Spleen (tissue), 11 donors: ENCODE data around the gene DPP3. TPM values are rescaled to one million over a fixed set of nuclear protein-coding genes. Genes with fewer than 3 reads are reported as not detected.
A peak's percentile ranks its signal among the peaks of the same experiment; 100 is the strongest.

Experiments used
- DNase-seq: peaks from one replicate; pipeline ENCODE4 v3.0.0-alpha.2; 2020
- H3K27ac ChIP-seq, 8 donors: fragments of 200-600 bp; sonication (generic) in 7 of 8; 1 replicate in 4 of 8; 2 replicates in 4 of 8; pipeline versions ENCODE4 v1.5.0 to v1.8.0; 2016 to 2021; ENCODE audit warnings: inconsistent platforms in 4 of 8, mild to moderate bottlenecking in 4 of 8, moderate library complexity in 1 of 8
- H3K27me3 ChIP-seq, 7 donors: fragments of 200-600 bp; sonication (generic) in 6 of 7; replicated peaks in 1 of 7; 1 replicate in 4 of 7; 2 replicates in 3 of 7; pipeline versions ENCODE4 v1.5.0 to v1.8.0; 2016 to 2021; ENCODE audit warnings: inconsistent platforms in 3 of 7, mild to moderate bottlenecking in 1 of 7
- H3K36me3 ChIP-seq, 6 donors: fragments of 200-600 bp; sonication (generic) in 5 of 6; 1 replicate in 4 of 6; 2 replicates in 2 of 6; pipeline versions ENCODE4 v1.5.0 to v1.8.0; 2016 to 2021; ENCODE audit warnings: inconsistent platforms in 2 of 6
- H3K4me1 ChIP-seq, 6 donors: fragments of 200-600 bp; sonication (generic) in 5 of 6; 1 replicate in 3 of 6; 2 replicates in 3 of 6; pipeline versions ENCODE4 v1.5.0 to v1.8.0; 2016 to 2021; ENCODE audit warnings: inconsistent platforms in 3 of 6
- H3K4me3 ChIP-seq, 8 donors: fragments of 200-600 bp; sonication (generic) in 7 of 8; 1 replicate in 4 of 8; 2 replicates in 4 of 8; pipeline versions ENCODE4 v1.5.0 to v1.8.0; 2016 to 2021; ENCODE audit warnings: inconsistent platforms in 4 of 8, mild to moderate bottlenecking in 4 of 8, moderate library complexity in 2 of 8
- H3K9me3 ChIP-seq, 8 donors: fragments of 200-600 bp; sonication (generic) in 7 of 8; 1 replicate in 4 of 8; 2 replicates in 4 of 8; pipeline versions ENCODE4 v1.5.0 to v1.8.0; 2016 to 2021; ENCODE audit warnings: inconsistent platforms in 4 of 8
- POLR2A ChIP-seq, 3 donors: fragments of 450-650 bp; IDR thresholded peaks; one replicate each; pipeline ENCODE4 v1.5.1; 2017; ENCODE audit warnings: antibody characterized with exemption in 3 of 3, mild to moderate bottlenecking in 1 of 3
- POLR2AphosphoS5 ChIP-seq, 3 donors: sonication (generic); formaldehyde crosslinking; IDR thresholded peaks; one replicate each; pipeline ENCODE4 v1.5.1; 2017; ENCODE audit warnings: antibody characterized with exemption in 3 of 3
- WGBS, 5 donors: extraction: QIAGEN DNeasy Blood & Tissue Kit in 3 of 5; methylation state at CpG; one replicate each; pipeline versions ENCODE4 v1.1.5 to v1.1.7; 2013 to 2018; 5-methylcytosine and 5-hydroxymethylcytosine counted together
- intact Hi-C: fragments of 100-400 bp; cut with DNase I; formaldehyde crosslinking; loops from one replicate; pipeline ENCODE4 v1.15.0; 2023; ENCODE audit warnings: low total_unique reads
- polyA plus RNA-seq, 3 donors: library from polyadenylated mRNA; stranded (reverse); fragments of 200-250 nt; gene quantifications; one replicate each; pipeline ENCODE4 v1.2.1, GENCODE V29; 2013
- total RNA-seq, 7 donors: library from RNA; depleted of rRNA in 3 of 7; stranded (reverse); fragments of >200 nt in 3 of 7; fragmentation: NEBNext Ultra II Directional in 4 of 7; extraction: Animal tissue kit (Norgen Biotek cat#: 25700) in 4 of 7; gene quantifications; one replicate each; pipeline versions ENCODE4 v1.1.0 to v1.2.1, GENCODE V29; 2016 to 2021
- TF ChIP-seq, protein P1 (sequence below), 11 experiments: fragments of 200-600 bp in 7 of 11; fragments of 450-650 bp in 4 of 11; sonication (generic) in 4 of 11; IDR thresholded peaks in 8 of 11; conservative IDR thresholded peaks in 3 of 11; 1 replicate in 7 of 11; 2 replicates in 4 of 11; pipeline versions ENCODE4 v1.4.0 to v1.8.0; 2016 to 2021; ENCODE audit warnings: antibody characterized with exemption in 11 of 11, inconsistent platforms in 4 of 11, mild to moderate bottlenecking in 1 of 11
- donor health status: healthy with polysubstance abuse.
- donor health status: DM: no; HTN: no; CAD: no; lungs with moderate emphysema.
- donor health status: DM: no; HTN: no; CAD: no.
- donor health status: Bipolar disorder and iron deficiency.
- donor health status: healthy.
- donor health status: DM: no; HTN: no; CAD: no.
- donor health status: DM: yes; HTN: yes; CAD: no.

Gene DPP3
- total and polyA plus RNA-seq, 10 donors = 17.9 to 35.5 (median 23.7) TPM

DNA sequence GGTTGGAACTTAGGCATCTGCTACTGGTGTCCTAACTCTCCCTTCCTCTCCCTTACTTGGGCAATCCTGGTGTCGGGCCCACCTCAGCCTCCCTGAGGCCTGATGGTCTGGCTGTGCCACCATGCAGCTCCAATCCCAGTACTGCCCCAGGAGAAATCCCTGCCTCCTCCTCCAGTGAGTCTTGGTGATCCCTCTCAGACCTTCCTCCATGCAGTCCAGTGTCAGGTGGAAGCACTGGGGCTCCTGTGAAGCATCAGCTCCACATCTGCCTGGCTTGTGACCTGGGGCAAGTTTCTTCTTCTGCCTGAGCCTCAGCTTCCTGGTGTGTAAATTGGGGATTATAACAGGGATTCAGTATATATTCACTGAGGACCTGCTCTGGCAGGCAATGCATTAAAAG is 15.3 kb upstream of the DPP3 start:
- Histone ChIP-seq H3K36me3 (no peaks in the 10 kb centered on the region), H3K4me1 (peaks cover 10 to 49% (median 39%) of the 10 kb centered on the region in 6 donors), H3K4me3 (peak overlapping the region in 1 of 8 donors; percentile 84), H3K27me3 (no peaks in the 10 kb centered on the region), H3K27ac (peak overlapping the region in 4 of 8 donors; percentile 73 to 89 (median 84)), H3K9me3 (peaks cover 0 to 5% (median 1%) of the 10 kb centered on the region in 8 donors)
- no peak for DNase-seq
- TF ChIP-seq, protein P1, sequence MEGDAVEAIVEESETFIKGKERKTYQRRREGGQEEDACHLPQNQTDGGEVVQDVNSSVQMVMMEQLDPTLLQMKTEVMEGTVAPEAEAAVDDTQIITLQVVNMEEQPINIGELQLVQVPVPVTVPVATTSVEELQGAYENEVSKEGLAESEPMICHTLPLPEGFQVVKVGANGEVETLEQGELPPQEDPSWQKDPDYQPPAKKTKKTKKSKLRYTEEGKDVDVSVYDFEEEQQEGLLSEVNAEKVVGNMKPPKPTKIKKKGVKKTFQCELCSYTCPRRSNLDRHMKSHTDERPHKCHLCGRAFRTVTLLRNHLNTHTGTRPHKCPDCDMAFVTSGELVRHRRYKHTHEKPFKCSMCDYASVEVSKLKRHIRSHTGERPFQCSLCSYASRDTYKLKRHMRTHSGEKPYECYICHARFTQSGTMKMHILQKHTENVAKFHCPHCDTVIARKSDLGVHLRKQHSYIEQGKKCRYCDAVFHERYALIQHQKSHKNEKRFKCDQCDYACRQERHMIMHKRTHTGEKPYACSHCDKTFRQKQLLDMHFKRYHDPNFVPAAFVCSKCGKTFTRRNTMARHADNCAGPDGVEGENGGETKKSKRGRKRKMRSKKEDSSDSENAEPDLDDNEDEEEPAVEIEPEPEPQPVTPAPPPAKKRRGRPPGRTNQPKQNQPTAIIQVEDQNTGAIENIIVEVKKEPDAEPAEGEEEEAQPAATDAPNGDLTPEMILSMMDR (IDR thresholded peaks at IDR 0.05 in 8 of 11, conservative IDR thresholded peaks at IDR 0.05 in 3 of 11) = no peak
- TF ChIP-seq POLR2A (IDR thresholded peaks at IDR 0.05) = no peak
- no peak for TF ChIP-seq POLR2AphosphoS5 (IDR thresholded peaks at IDR 0.05)
- WGBS, 5 donors = 57 to 92% (median 82%) methylated on average over 1 of the region's 1 CpG
- intact Hi-C loops = no loop called here

DNA sequence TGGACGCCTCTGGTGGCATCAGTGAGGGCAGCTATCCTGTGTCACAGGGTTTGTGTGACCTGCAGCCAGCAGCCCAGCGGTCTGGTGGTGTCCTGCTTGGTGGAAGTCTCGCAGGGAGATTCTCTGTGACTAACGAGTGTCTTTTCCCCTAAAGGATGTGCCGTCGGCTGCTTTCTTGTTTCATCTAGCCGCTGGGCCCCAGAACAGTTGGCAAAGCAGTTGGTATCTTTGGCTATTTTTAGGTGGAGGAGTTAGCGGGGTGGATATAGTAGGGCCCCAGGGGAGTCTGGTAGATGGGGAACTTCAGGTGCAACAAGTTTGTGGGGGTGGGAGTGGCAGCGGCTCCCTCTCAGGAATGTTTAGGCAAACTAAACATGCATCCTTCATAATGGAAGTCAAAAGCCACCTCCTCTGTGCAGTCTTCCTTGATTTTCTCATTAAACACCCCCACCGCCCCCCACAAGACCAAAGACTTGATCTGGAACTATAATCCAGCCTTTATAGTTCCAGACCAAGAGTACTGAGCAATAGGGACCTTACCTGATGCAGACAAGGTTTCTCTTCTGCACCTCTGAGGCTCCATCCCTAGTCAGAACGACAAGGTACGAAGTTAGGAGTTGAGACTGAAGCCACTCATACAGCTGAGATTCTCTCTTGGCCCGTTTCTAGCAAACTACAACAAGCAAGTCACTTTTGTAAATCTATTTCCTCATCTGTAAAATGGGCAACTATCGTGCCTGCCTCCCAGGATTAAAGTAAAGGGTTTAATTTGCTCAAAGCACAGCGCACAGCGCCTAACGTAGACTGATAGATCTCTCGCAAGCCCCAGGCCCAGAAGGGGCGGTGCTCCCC is 14.6 kb upstream of the DPP3 start:
- WGBS, 5 donors = 29 to 52% (median 41%) methylated on average over 19 of the region's 19 CpGs
- Histone ChIP-seq H3K36me3 (no peaks in the 10 kb centered on the region), H3K27me3 (no peaks in the 10 kb centered on the region), H3K4me1 (peaks cover 10 to 54% (median 41%) of the 10 kb centered on the region in 6 donors), H3K27ac (peak overlapping the region in 7 of 8 donors; percentile 46 to 89 (median 80)), H3K4me3 (peak overlapping the region; percentile 33 to 84 (median 60)), H3K9me3 (peaks cover 0 to 5% (median 1%) of the 10 kb centered on the region in 8 donors)
- intact Hi-C loops = no loop called here
- DNase-seq = no peak
- no peak for TF ChIP-seq POLR2A (IDR thresholded peaks at IDR 0.05)
- TF ChIP-seq, protein P1 (IDR thresholded peaks at IDR 0.05 in 8 of 11, conservative IDR thresholded peaks at IDR 0.05 in 3 of 11) = no peak
- TF ChIP-seq POLR2AphosphoS5 (IDR thresholded peaks at IDR 0.05) = no peak

DNA sequence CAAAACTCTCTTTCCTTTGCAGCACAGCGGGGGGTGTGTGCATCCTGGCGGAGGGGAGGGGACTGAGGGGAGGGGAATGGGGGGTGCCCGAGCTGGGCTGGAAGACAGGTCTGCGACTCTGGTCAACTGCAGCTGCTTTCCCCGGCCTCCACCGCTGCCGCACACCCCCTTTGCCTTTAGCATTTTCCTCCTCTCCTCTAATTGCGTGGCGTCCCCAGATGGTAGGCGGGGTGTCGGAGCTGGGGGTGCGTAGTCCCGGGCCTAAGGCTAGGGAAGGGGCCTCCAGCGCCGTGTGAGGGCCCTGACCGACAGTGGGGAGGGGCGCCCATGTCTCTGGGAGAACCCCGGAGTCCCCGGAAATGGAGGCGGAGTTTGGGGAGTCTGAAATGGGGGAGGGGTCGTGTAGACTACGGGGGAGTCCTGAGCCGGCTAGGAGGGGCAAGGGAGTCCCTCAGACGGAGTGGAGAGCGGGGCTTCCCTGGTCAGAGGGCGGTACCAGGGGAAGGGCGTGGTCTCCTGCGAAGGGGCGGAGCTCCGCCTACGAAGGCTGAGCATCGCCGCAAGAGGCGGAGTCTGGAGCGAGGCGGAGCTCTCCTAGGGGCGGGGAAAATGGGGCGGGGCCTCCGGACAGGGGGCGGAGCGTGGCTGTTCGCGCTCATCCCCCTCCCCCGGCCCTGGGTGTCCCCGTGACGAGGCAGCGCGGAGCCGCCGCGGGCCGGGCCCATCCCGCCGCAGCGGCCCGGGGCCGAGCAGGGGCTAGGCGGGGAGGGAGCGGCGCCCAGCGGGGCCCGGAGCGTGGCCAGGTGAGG is 13.8 kb upstream of the DPP3 start, which contains the start of gene PELI3:
TSS of gene PELI3 (plus strand) at position 681 of the 809 bp plus-strand sequence. CDS start 1,224 bp downstream, outside the sequence.
- Histone ChIP-seq H3K27ac (peak within 1 kb of the TSS; percentile 3 to 89 (median 78)), H3K36me3 (peaks cover 0 to 4% (median 0%) of the 10 kb centered on the region in 6 donors), H3K4me1 (peaks cover 10 to 54% (median 41%) of the 10 kb centered on the region in 6 donors), H3K4me3 (peak within 1 kb of the TSS; percentile 33 to 84 (median 60)), H3K27me3 (no peaks in the 10 kb centered on the region), H3K9me3 (peaks cover 0 to 5% (median 1%) of the 10 kb centered on the region in 8 donors)
- peak; percentile 98 for DNase-seq
- intact Hi-C loops = no loop called here
- WGBS, 5 donors = 0 to 1% (median 1%) methylated on average over 29 to 63 of the region's 63 CpGs
- TF ChIP-seq POLR2A (IDR thresholded peaks at IDR 0.05) (peak in 1 of 3 donors; percentile 20), POLR2AphosphoS5 (IDR thresholded peaks at IDR 0.05) (peak; percentile 79 to 85 (median 80))
- TF ChIP-seq, protein P1 (IDR thresholded peaks at IDR 0.05 in 8 of 11, conservative IDR thresholded peaks at IDR 0.05 in 3 of 11) = no peak
